Inferior parietal cortex (tissue), 1 donor: ENCODE results near the gene MORN1.

ENCODE experiments used
- DNase-seq: peaks from one replicate; pipeline ENCODE4 v3.0.0-alpha.2; 2016; ENCODE audit errors: extremely low spot score

The MORN1 gene

DNA sequence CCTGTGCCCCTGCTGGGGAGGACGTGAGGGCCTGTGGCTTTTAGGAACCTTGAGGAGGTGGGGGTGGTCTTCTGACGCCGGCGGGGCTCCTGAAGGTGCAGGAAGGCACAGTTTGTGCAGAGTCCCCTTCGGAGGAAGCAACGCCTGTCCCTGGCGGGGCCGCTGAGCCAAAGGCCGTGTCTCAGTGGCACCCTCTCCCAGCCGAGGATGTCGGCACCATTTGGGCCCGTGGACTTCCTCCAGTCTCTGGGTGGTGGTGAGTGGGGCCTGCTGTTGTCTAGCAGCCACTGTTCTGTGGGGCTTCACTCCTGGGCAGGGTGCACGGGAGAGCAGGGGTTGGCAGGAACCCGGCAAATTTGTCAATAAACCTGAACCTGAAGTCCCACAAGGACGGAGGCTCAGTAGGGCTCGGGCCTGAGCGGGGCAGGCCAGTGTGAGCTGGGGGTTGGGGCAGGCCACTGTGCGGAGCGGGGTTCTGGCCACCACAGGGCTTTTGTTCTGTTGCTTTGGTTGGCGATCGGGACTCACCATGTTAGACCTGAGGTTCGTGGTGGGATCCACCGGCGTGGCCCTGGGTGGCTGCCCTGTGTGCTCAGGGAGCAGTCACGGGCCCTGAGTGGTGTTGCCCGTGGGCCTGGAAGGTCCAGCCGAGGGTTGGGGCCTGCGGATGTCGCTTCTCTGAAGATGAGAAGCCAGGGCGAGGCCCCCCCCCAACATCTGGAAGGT is 98.5 kb downstream of the MORN1 start:
- DNase-seq, result no peak

DNA sequence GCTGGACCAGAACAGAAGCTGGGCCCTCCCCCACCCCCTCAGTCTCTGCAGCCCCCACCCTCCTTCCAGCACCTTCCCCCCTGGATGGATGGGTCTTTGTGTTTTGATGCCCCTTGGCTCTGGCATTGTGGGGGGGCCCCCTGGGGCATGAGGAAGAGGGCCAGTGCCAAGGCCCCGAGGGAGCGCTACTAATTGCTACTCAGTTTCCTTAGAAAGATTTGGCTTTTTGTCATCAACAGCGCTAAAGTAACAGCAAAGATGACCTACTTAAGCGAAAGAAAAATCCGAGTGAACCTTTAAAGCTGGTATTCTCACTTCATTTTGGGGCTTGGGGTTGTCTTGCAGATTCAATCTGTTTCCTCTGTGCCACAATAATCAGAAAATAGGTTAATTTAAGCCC is 99.8 kb downstream of the MORN1 start:
- no peak for DNase-seq

DNA sequence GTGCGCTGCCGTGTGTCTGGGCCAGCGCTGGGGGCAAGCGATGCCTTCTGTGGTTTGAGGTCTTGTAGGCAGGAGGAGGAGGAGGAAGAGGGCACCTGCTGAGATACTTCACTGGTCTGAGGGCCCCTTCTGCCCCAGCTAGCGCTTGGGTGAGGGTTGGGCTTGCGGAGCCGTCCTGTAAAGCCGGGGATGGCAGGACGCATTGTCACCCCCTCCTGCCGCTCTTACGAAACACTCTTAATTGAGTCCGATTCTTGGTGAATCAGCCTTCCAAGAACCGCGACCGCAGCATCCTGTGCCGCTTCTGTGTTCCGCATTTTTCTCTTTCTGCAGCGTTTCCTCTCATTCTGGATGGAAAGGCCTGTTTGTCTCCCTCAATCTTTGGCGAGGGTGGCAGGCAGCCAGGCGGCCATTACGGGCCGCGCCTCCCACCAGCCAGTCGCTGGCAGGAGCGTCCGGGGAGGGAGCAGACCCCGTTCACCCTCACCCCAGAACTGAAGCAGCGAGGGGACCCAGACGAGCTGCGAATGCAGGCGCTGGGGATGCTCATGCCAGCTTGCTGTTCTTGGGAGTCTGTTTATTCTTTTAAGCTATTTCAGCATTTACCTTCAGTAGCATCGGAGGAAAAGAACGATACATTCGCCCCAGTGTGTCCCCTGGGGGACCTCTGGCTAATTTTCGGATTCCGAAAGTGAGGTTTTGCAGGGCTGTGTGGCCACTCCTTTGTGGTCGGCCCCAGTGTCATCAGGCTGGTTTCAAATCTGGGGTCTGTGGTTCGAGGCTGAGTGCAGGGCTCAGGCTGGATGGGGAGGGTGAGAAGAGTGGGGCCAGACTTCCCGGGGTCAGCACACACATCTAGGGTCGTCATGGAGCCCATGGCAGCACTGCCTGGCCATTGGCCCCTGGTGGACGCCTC is 100.5 kb downstream of the MORN1 start:
- peak; percentile 71 for DNase-seq

GRCh38 chr1:2290171-2290578 is 101.2 kb downstream of the MORN1 start:
- no peak for DNase-seq

GRCh38 chr1:2289607-2290006 is 101.7 kb downstream of the MORN1 start:
- no peak for DNase-seq

DNA sequence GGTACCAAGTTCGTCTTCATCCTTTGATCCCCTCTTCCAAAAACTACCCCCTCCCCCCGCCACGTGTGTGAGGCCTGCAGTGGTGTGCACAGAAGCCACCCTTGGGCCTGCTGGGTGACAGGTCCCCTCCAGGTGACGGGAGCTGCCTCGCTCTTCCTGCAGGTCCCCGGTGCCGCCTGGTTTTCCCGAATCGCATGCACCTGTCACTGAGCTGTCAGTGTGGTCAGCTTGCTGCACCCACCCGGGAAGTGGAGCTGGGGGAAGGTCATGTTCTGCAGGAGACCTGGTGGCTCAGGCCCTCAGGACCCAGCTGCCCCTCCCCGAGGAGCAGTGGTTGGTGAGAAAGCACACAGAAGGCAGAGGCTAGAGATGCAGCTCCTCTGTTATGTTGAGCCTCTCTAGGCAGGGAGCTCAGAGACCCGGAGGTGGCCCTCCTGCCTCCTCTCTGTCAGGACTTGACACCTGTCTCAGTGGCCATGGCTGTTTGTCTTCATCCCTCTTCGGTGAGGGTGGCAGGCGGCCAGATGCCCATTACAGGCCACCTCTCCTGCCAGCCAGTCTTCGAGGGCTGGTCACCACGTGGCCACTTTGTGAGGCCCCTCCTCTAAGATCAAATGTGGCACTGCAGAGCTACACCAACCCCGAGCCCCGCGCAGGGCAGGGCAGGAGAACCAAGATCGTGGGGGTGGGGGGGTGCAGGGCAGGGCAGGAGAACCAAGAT is 102.4 kb downstream of the MORN1 start:
- no peak for DNase-seq

DNA sequence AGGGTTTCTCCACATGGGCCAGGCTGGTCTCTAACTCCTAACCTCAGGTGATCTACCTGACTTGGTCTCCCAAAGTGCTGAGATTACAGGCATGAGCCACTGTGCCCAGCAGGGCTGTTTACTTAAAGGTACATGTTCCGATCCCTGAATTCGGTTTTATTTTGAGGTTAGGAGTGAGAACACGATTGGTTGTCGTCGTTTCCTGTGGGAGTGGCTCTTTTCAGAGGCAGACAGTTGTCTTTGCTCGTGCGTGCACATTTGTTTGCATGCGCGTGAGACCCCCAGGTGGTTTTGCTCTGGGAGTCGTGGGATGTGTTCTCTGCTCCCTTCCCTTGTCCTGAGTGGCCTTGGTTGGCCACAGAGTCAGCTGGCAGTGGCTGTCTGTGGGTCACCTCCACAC is 103.0 kb downstream of the MORN1 start:
- DNase-seq, result no peak

- no peak for DNase-seq
Measured at GRCh38 chr1:2287649-2288048, 103.7 kb downstream of the MORN1 start.

DNA sequence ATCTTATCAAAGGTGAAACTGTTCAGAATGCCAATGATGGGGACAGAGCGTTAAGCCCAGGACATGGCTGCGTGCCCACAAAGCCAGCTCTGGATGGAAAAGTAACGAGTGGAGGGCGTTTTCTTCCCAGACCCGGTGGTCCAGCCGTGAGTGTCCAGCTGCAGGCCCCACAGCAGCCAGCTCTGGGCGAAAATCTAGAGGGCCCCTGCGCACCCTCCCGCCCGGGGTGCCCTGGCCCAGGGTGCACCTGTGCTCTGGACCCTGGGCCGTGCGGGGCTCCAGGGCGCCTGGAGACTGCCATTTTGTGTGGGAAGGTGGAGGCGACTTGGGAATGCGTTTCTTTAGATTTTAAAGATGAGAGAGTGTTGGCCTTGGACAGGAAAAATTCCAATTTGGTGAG is 104.4 kb downstream of the MORN1 start:
- no peak for DNase-seq

- DNase-seq, result no peak
Measured at GRCh38 chr1:2284932-2285331, 106.4 kb downstream of the MORN1 start.

DNA sequence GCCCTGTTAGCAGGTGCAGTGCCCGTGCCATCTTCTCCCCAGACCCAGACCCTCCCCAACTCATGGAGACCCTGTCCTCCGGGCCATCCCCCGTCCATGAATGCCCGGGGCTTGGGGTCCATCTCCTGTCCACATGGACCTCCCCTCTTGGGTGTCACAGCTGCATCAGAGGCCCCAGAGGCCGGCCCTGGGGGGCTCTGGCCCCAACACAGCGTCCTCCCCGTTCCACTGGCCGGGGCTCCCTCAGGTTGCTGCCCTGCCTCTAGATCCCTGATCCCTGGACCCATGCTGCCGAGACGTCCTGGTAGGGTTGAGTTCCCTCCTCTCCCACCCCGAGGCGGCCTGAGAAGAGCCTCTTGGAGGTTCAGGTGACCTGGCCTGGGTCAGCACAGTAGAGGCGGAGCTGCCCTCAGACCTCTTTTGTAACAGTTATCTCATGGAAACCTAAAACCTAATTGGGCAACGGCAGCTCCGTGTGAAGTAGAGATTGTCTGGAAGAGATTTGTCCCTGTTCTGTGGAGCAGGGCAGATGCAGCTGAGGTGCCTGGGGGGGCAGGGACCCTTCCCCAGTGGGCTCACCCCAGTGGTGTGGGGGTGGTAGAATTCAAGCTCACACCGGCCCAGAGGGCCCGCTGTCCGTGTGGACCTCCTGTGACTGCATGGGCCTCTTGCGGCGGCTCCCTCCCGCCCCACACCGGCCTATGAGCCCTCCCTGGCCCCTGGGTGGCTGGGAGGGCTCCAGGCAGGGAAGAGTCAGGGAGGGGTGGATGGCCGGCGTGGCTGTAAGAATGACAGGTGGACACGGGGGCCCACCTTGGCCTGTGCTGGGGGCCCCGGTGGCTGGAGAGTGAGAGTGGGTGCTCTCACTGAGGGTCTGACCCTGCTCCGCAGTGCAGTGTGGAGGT is 107.1 kb downstream of the MORN1 start:
- DNase-seq, result no peak

DNA sequence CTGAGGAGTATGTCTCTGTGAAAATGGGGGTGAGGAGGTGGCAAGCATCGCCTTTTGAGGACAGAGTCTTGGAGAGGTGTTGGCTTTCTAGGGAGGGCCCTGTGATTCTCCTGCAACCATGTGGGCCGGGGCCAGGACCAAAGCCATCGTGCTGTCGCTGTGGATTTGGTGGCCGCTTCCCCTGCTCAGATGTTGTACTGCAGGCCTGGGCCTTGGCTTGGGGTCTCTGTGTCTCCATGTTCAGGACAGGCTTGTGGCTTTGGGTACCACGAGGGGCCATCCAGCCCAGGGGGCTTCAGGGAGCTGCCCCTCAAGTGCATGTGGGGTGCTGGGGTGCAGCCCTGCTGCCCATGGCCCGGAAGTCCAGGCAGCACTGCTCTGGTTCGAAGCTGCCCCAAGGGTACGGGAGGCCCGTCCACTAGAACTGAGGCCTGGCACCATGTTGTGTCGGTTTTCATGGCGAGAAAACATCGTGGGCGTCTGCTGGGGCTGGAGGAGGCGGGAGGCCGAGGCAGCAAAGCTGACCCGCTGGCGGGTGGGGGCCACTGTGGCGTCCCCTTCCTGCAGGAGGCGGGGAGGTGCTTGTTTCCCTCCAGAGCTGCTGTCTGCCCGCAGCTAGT is 107.9 kb downstream of the MORN1 start:
- DNase-seq, result no peak

- DNase-seq, result no peak
Measured at GRCh38 chr1:2282556-2283270, 108.6 kb downstream of the MORN1 start.

DNA sequence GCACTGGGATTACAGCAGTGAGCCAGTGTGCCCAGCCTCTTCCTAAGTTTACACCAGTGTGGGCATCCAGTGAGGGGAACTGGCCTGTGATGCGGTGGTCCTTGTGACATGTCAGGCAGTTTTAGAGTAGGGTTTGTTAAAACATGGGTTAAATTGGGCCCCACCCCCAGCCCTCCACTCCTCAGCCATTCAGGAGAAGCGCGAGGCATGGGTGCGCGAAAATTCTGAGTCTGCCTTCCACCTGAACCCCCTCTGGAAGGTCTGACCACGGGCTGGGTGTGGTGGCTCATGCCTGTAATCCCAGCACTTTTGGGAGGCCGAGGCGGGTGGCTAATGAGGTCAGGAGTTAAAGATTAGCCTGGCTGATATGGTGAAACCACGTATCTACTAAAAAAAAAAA is 111.5 kb downstream of the MORN1 start:
- no peak for DNase-seq

GRCh38 chr1:2279210-2279639 is 112.1 kb downstream of the MORN1 start:
- DNase-seq, result no peak

DNA sequence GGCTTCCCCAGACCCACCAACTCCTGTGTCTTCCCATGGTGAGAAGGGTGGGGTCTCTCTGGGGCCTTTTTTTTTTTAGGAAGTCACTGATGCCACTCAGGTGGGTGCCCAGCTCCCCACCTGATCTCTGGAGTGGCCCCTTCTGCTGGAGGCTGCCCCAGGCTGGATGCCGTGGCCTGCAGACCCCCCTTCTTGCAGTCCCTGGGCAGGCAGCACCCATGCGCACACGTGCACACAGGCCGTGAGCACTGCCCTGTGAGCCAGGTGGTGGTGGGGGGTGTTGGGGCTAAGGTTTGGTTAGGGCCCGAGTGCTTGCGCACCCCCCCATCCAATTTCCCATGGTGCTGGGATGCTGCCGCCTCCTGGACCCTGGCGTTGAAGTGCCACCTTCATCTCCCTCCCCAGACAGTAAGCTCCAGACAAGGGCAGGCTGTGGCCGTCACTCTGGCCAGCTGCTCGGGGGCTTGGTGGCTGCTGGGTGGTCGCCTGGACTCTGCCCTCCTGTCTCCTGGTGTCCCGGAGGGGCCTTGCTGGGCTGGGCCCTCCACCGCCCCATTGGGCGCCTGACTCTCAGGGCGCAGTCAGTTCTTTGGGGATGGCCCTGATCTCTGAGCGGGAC is 112.7 kb downstream of the MORN1 start:
- DNase-seq, result no peak

- DNase-seq, result no peak
Measured at GRCh38 chr1:2277741-2278488, 113.4 kb downstream of the MORN1 start.

DNA sequence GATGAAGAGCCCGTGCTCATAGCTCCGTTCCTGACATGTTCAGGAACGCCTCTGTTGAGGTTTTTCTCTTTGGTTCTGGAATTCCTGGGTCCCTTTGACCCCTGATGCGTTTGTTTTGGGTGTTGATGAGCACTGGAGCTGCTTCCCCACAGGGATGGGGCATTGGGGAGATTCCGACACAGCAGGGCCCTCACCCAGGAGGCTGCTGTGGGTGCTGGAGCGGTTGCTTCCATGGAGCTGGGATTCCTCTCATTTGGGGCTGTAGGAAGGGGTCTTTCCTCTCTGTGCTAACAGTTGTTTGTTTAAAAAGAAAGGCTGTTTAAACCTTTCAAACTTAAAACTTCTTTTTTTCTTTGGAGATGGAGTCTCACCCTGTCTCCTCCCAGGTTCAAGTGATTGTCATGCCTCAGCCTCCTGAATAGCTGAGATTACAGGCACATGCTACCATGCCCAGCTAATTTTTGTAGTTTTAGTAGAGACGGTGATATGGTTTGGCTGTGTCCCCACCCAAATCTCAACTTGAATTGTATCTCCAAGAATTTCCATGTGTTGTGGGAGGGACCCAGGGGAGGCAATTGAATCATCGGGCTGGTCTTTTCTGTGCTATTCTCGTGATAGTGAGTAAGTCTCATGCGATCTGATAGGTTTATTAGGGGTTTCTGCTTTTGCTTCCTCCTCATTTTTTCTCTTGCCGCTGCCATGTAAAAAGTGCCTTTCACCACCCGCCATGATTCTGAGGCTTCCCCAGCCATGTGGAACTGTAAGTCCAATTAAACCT is 114.4 kb downstream of the MORN1 start:
- DNase-seq, result no peak
